NCI-H187 treated with DMSO at 0.1 percent for 48 hours (cell line): ENCODE results near the gene TLR1.
"Not testable (repeated sequence)": the region's sequence is repeated elsewhere in the genome, so short reads cannot be mapped to it uniquely, and the experiment has no call there.

Experiments used
- DNase-seq: peaks from one replicate; lab custom pipeline; 2025; lab: John Stamatoyannopoulos, UW

TLR1 gene

DNA sequence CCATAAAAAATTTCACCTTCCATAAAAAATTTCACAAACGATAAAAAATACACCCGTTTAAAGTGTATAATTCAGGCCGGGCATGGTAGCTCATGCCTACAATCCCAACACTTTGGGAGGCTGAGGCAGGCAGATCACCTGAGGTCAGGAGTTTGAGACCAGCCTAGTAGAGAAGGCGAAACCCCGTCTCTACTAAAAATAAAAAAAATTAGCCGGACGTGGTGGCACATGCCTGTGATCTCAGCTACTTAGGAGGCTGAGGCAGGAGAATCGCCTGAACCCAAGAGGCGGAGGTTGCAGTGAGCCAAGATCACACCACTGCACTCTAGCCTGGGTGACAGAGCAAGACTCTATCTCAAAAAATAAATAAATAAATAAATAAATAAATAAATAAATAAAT lies 1.7 kb upstream of the TLR1 start:
- not testable (repeated sequence) for DNase-seq

DNA sequence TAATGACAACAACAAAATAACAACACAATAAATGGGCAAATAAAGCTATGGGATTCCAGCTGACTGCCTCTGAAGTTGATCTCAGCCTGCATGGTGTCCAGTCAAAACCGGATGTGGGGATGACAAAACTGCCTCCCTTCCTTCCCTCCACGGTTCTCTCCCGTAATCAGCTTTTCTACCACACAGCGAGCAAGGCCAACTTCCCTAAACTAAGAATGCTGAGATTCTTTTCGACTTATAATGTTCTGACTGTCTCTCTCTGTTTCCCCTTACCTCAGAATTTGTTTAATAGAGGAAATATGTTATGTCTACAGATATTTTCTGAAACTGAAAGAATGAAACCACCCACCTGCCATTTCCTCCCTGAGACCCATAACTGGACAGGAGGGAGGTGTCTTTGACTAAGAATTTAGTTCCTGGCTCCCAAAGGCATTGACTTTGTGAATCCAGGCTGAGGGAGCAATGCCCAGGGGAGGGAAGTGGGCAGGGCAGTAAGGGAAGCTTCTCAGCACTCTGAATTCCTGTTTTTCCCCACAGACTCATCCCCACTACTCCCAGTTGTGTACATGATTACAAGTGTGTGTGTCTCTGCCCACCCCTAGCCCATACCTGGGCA lies 1.0 kb upstream of the TLR1 start:
- no peak for DNase-seq

DNA sequence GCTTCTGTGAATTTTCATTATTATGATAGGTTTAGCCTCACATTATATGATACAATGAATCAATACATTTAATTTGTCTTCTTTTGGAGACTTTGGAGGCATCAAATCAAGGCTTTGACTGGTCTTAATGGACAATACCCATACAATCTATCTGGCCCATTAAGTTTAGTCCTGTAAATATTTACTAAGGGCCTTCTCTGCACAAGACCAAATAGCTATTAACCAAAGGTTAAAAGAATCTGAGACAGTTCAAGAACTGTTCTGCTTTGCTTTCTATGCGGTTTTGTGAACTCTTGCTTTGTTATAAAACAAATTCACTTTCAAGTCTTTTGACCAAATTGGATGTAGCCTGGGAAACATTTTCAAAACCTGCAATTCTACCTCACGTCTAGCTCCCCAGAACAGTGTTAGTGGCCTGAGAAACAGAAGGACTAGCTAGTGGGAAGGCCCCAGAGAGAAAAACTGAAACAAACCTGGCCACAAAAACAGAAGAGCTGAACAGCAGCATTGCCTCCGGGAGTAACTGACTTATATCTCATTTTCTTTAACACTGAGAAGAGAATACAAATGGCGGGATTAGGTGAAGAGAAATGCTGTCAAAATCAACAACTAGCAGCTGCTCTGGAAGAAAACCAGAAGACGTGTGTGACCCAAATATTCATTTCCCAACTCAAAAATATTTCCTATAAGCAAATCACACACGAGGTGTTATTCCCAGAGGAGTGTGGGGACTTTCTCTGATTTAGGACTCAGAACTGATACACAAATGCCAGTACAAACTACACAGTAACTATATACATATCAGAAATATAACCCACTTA lies 548 bp downstream of the TLR1 start:
- DNase-seq, result no peak

DNA sequence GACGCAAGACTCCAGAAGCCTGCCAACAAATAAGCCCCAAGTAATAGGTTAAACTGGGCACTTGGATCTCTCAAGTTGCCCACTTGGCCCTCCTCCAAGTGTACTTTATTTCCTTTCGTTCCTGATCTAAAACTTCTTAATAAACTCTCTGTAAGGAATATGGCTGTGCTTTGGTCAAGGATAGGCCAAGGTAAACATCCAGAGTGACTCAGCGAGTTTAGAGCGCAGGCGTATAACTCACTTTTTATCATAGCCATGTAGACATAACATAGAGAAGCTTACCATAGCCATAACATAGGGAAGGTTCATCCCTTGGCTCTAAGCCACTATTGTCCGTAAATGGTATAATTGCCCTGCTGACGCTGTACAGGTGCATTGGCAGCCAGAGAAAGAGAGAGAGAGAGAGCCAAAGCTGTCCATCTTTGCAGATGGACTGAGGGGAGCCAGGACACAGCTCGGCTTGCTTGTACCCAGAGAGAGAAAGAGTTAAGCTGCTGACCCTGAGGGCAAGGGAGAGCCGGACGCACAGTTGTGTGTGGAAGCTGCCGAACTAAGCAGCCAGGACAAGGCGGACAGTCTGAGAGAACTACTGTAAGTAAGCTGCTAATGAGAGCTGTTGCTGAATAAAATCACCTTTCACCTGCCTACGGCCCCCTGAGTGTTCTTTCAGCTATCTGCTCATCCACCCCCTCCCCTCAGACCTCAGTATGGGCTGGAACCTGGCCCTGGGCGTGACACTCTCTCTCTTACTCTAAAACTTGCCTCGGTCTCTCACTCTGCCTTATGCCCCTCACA lies 1.8 kb downstream of the TLR1 start:
- DNase-seq, result no peak

DNA sequence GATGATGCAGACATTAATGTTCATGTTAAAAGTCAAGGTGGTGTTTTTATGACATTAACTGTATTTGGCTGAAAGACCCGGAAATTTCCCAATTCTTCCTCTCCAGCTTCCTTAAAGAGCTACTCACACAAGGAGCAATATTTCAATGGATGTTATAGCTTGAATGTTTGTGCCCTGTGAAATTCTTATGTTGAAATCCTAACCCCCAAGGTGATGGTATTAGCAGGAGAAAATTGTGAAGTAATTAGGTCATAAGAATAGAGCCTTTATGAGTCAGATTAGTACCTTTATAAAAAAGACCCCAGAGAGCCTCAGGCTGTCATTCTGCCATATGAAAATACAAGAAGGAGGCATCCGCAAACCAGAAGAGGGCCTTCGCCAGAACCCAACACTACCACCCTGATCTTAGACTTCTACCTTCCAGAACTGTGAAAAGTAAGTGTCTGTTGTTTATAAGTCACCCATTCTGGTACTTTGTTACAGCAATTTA lies 3.6 kb downstream of the TLR1 start:
- DNase-seq, result no peak

DNA sequence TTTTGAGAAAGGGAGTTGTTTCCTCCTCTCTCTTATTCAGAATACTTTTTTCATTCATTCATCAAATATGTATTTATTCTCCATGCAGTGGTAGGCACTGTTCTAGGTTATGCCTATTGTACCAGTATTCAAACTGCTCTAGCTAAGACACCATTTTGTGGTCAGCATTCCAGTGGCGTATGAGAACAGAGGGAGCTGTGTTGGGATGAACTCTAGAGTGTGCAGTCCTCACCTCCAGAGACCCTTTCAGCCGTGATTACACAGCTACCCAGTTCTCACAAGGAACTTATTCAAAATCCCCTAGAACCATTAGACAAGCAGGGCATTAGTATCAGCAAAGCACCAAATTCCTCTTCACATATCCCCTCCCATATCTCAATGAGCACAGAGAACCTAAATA lies 4.2 kb downstream of the TLR1 start:
- no peak for DNase-seq

DNA sequence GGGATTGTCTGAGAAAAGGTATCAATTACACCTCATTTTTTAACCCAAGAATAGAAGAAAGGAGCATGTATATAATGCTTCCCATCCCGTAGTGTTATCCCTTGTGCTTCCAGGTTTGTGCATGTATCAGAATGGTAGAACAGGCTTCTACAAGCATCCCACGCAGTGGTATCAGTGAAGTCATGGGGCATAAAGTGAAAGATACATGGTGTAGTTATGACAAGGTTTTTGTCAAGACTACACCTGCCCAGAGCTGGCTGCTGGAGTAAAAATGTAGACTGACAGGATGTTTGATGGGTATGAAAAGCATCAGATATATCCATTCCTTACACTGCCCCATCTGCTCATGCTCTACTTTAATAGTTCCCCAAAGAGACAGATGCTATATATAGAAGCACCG lies 9.5 kb downstream of the TLR1 start:
- DNase-seq, result no peak

DNA sequence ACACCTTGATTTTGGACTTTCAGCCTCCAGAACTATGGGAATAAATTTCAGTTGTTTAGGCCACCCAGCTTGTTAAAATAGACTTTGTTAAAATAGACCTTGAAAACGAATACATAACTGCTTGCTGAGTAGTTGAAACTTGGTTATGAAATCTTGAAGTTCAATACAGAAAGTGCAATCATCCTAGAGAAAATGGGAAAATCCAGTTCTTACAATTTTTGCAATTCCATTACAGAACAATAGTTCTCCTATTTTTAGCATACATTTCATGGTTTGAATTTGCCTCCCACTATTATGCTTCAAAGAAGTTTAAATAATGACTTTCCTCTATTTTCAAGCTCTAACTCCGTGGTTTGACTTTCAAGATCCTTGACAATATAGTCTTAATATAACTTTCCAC lies 10.5 kb downstream of the TLR1 start:
- no peak for DNase-seq

DNA sequence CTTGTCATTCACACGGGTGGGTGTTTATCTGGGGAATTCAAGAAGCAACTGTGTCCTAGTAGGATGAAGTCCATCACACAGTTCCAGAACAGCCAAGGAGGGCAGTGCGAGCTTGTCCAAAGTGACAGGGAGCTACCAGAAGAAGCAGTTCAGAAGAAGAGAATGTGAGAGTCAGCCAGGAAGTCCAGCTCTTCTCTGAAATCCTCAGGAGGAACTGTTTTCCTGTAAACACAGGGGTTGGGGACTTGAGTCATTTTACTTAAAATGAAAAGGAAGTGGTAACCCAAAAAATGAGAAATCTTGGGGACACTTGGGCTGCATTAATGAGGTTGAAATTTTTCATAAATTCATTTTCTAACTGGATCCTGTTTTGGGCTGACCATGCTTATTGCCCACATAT lies 13.6 kb downstream of the TLR1 start:
- DNase-seq, result no peak

DNA sequence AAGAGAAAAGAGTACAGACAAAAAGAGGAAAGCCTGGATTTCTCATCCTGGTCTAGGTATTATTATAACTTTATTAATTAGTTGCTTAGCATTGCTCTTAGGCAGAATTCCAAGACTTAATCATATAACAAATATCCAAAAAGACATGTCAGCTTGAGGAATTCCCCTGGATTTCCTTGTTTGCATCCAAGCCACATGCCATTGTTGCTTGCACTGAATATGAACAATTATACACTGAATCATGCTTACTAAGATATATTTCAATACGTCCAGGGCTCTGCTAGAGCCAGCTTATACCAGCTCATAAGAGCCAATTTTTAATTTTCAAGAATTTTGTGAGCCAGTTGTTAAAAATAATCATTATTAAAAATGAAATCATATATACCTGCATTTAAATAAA lies 16.3 kb downstream of the TLR1 start:
- DNase-seq, result no peak

DNA sequence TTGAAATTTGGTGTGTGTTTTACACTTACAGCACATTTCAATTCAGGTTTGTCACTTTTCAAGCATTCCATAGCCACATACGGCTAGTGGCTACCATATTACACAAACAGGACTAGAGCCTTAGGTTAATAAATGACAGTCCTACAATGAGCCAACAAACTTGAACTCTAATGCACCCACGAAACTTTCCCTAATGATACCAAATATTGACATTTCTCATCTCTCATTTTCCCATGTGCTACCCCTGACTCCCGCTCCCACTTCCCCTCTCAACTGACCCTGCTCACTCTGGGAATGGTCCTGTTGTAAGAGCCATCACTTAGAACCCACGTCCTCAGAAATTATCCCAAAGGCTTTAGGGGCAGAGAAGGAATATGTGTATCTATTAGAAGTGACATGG lies 16.9 kb downstream of the TLR1 start:
- DNase-seq, result no peak

DNA sequence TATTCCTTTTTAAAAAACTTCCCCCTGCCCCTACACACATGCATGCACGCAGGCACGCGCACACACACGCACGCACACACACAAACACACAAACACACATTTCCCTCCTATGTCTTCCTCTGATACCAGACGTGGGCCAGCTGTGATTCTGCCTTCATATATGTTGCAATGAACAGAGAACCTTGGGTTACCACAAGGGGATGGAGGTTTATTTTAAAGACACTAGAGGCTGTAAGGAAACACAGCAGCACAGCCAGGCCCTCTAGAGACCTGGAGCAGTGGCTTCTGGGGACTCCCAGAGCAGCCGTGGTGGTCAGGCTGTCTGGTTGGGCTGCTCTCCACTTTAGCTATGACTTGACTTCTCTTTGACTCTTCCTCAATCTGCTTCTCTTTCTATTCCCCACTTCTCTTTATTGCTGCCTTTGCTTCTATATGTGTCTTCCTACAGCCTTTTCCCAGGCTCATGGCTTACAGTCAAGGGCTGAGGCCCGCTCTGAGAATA lies 18.6 kb downstream of the TLR1 start:
- DNase-seq, result no peak

DNA sequence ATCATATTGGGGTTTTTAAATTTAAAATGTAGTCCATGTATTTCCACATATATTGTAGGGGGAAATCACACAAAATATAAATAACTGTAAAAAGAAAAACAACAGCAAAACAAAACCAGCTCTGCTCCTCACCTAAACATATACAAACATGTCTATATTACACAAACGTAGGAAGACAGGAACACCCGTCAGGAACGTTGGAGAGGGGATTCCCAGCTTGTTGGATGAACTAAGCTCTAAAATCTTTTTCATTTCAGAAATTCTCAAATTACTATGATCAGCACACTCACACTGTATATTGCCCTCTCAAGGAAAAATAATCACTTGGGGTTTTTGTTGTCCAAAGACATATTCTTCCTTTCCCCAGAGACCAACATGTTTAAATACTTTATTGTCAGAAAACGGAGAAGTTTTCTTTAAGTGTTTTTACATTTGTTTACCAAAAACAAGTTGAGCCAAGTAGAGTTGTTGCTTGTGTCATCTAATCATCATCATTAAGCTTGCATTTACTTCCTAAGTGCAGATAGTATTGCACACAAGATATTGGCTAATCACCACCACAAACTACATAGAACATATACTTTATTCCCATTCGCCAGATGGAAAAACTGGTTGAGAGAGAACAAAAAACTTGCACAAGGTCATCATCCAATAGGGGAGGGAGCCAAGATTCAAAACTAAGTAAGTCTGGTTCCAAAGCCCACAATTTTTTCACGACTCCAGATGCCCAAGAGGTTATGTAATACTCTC lies 19.4 kb downstream of the TLR1 start:
- DNase-seq, result no peak

DNA sequence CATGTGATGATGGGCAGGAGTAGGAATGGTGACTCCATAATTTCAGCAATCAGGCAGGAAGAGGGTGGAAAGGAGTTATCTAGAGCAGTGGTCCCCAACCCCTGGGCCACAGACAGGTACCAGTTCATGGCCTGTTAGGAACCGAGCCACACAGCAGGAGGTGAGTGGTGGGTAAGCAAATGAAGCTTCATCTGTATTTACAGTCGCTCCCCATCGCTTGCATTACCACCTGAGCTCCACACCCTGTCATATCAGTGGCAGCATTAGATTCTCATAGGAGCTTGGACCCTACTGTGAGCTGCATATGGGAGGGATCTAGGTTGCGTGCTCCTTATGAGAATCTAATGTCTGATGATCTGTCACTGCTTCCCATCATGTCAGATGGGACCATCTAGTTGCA lies 20.4 kb downstream of the TLR1 start:
- DNase-seq, result no peak

DNA sequence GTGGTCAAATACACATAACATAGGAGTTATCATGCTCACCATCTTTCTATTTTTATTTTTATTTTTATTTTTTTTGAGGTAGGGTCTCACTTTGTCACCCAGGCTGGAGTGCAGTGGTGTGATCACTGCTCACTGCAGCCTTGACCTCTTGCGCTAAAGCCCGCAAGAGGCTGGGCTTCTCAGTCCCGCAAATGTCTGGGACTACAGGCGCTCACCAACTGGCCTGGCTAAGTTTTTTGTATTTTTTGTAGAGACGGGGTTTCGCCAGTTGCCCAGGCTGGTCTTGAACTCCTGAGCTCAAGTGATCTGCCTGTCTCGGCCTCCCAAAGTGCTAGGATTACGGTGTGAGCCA lies 21.5 kb downstream of the TLR1 start:
- no peak for DNase-seq

DNA sequence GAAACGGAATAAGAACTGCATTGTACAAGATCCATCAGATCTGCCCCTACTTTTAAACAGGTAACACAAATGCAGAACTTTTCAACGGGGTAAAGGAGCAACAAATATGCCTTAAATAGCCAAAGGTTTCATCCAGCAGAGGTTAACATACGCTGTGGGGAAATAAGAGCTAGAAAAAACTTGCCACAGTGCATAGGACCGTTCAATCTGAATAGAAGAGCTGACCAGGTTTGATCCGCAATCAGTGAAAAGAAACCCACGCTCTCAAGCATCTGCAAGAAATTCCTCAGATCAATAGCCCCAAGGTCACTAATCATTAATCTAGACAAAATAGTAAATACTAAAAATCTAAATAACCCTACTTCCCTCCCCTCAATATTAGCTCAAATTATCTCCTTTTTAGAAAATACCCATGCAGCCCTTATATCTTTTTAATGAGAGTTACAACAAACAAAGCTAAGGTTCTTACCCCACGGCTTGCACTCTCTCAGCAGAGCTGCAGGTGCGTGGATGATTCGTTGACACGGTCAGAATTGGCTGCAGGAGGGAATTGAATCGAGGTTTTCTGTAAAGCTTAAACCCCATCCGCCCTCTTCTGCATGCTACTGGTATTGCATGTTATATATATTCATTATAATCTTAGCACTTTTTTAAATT lies 22.0 kb downstream of the TLR1 start, which contains the start of gene TLR10:
Gene TLR10, minus strand, starts transcription at position 539 of the 657 bp plus-strand sequence. CDS start 7,400 bp downstream, outside the sequence.
- DNase-seq, result no peak

DNA sequence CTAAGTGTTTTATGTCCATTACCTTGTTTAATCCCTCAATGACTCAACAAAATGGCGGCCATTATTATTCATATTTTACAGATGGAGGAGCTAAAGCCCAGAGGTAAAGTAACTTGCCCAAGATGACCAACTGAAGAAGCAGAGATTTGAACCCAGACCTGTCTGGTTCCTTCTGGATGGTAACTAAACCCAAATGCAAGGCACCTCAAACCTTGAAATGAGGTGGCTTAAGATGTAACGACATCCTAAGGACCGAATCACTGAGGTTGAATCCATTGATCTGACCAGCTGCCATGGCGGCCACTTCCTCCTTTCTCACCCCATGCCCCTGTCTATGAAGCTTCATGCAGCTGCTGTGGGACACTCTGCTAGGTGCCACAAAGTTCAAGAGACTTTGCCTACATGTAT lies 22.7 kb downstream of the TLR1 start:
- DNase-seq, result no peak

DNA sequence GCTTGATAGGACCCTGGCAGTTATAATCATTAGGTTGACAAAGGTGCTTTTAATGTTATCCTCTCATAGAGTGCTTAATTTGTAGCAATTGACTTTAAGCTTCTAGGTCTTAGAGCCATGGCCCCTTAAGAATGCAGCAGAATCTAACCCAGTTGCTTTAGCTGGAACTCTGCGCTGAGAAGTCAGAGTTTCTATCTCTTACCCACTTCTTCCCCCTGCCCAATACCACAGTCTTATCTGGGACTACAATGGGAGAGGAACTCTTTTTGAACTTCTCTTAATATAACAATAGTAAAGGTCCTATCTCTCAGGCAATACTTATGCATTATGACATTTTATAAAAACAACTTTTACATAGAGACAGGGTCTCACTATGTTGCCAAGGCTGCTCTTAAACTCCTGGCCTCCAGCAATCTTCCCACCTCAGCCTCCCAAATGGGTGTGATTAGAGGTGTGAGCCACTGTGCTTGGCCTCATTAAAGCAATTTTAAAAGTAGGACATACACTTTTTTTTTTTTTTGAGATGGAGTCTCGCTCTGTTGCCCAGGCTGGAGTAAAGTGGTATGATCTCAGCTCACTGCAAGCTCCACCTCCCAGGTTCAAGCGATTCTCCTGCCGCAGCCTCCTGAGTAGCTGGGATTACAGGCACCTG lies 23.6 kb downstream of the TLR1 start:
- DNase-seq, result no peak

DNA sequence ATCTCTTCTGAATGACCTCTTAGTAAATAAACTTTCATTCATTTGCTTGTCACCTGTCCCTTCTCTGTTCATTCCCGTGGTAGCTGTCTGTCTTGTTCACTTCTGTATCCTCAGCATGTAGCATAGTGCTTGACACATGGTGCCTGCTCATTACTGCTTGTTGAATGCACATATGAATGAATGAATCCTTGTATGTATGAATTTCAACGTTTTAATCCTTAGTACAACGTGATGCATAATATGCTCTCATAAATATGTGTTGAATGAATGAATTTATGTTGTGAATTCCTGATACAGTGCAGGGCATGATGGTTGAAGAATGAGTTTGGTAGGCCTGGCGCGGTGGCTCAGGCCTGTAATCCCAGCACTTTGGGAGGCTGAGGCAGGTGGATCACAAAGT lies 24.8 kb downstream of the TLR1 start:
- no peak for DNase-seq

DNA sequence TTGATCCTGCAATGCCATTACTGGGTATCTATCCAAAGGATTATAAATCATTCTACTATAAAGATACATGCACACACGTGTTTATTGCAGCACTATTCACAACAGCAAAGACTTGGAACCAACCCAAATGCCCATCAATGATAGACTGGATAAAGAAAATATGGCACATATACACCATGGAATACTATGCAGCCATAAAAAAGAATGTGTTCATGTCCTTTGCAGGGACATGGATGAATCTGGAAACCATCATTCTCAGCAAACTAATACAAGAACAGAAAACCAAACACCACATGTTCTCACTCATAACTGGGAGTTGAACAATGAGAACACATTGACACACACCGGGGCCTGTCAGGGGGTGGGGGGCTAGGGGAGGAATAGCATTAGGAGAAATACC lies 26.7 kb downstream of the TLR1 start:
- DNase-seq, result not testable (repeated sequence)

DNA sequence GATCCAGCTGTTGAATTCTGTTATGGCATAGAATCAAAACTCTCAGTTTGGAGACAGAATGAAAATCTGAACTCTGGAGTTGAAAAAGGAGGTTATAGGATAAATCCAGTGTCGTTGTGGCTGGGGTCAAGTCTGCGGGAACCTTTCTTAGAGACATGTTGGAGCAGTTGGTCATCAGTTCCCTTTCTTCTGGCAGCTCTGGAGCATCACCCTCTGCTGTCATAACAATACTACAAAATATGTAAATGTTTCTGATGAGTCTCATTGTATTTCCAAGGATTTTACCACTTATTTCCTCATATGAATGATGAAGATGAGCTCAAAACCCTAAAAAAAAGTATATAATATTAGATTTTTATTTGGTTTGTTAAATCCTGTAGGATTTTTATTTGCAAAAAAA lies 29.3 kb downstream of the TLR1 start:
- DNase-seq, result no peak
